AG04449 (cell line): ENCODE results near the gene IMMP2L.

Experiments
- CTCF ChIA-PET: fragments of 350-600 bp; formaldehyde crosslinking; extraction: SDS; loops from one replicate; lab custom pipeline; 2021; ENCODE audit warnings: antibody characterized with exemption; lab: Yijun Ruan, JAX
- POLR2A ChIA-PET: fragments of 400-600, 350-600 bp; formaldehyde crosslinking; extraction: SDS; loops from one replicate; lab custom pipeline; 2020; ENCODE audit warnings: antibody characterized with exemption, inconsistent platforms; lab: Yijun Ruan, JAX
- DNase-seq: peaks from one replicate; pipeline ENCODE4 v3.0.0-alpha.2; 2010; ENCODE audit warnings: low read depth, low spot score
- H3K4me3 ChIP-seq: 2 replicates; pipeline ENCODE4 v1.5.1; 2011; ENCODE audit warnings: low read depth, mild to moderate bottlenecking, control low read depth, low read length
- TF ChIP-seq, protein P1 (sequence below): IDR thresholded peaks from one replicate; pipeline ENCODE4 v1.5.1; 2011; ENCODE audit warnings: mild to moderate bottlenecking, moderate library complexity, low read length, control low read depth, inconsistent platforms; ENCODE audit not compliant: insufficient read depth; ENCODE audit errors: missing control alignments

The IMMP2L gene

DNA sequence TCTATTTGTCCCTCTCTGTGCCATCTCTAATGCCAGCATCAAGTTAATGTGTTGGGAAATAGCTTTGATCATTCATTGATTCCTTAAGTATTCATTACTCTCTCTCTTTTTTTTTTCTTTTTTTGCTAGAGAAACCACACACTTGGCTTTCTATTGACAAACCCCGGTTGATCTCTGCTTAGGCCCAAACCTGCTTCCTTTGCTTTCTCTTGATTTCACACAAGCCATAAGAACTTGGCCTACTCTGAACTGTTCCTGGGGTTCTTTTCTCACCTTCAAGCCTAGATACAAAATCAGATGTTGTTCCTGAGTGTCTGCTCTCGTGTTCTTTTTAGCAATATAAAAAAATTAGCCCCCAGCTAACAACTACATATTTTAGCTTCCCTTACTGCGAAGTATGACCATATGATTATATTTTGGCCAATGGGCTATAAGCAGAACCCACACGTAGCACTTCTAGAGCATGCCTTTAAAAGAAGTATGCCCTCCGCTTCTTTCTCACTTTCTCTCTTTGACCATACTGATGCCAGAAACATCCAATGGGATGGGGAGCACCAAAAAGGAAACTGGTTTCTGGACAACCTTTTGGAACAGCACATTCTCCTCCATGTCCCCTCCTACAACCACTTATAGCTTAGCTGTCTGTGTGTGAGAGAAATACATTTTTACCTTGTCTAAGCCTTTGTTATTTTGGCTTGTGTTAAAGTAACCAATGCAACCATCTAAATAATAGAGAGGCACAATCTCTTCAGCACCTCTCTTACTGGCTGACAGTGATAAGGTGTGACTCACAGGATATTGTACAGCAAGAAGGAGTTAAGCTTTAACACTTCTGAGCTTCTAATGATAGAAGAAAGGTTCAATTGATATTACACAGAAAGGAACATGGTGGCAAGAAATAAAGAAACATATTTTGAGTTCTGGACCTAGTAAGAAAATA lies 568.0 kb downstream of the IMMP2L start:
- no peak for DNase-seq
- ChIA-PET POLR2A (no interaction called here), CTCF (no interaction called here)
- no peak overlapping the region for H3K4me3 ChIP-seq
- TF ChIP-seq, protein P1, sequence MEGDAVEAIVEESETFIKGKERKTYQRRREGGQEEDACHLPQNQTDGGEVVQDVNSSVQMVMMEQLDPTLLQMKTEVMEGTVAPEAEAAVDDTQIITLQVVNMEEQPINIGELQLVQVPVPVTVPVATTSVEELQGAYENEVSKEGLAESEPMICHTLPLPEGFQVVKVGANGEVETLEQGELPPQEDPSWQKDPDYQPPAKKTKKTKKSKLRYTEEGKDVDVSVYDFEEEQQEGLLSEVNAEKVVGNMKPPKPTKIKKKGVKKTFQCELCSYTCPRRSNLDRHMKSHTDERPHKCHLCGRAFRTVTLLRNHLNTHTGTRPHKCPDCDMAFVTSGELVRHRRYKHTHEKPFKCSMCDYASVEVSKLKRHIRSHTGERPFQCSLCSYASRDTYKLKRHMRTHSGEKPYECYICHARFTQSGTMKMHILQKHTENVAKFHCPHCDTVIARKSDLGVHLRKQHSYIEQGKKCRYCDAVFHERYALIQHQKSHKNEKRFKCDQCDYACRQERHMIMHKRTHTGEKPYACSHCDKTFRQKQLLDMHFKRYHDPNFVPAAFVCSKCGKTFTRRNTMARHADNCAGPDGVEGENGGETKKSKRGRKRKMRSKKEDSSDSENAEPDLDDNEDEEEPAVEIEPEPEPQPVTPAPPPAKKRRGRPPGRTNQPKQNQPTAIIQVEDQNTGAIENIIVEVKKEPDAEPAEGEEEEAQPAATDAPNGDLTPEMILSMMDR: no peak

DNA sequence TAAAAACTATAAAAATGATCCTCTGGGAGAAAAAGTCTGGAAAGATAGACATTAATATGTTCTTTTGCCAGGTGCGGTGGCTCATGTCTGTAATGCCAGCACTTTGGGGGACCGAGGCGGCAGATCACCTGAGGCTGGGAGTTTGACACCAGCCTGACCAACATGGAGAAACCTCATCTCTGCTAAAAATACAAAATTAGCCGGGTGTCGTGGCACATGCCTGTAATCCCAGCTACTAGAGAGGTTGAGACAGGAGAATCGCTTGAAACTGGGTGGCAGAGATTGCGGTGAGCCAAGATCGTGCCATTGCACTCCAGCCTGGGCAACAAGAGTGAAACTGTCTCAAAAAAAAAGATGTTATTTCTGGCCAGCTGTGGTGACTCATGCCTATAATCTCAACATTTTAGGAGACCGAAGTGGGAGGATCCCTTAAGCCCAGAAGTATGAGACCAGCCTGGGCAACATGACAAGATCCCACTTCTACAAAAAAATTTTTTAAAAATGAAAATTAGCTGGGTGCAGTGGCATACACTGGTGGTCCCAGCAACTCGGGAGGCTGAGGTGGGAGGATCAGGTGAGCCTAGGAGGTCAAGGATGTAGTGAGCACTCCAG lies 573.3 kb downstream of the IMMP2L start:
- CTCF ChIA-PET: no interaction called here
- TF ChIP-seq, protein P1: no peak
- no peak overlapping the region for H3K4me3 ChIP-seq
- POLR2A ChIA-PET: no interaction called here
- DNase-seq: no peak

DNA sequence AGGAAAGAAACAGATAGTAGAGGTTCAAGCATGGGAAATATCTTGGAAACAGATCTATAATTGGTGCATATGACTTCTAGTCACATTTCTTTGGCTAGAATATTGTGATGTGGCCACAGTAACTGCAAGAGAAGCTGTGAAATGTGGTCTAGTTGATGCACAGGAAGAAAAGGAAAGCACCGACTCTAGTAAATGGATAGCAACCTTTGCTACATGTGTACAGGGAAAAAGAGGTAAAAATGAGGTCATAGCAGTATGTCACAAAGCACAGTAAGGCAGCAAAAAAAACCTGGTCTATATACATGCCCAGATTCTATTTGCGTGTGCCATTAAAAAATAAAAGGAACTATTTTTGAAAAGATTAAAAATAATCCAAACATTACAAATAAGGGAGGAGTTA lies 573.9 kb downstream of the IMMP2L start:
- ChIA-PET POLR2A (no interaction called here), CTCF (no interaction called here)
- no peak for DNase-seq
- TF ChIP-seq, protein P1: no peak
- no peak overlapping the region for H3K4me3 ChIP-seq

DNA sequence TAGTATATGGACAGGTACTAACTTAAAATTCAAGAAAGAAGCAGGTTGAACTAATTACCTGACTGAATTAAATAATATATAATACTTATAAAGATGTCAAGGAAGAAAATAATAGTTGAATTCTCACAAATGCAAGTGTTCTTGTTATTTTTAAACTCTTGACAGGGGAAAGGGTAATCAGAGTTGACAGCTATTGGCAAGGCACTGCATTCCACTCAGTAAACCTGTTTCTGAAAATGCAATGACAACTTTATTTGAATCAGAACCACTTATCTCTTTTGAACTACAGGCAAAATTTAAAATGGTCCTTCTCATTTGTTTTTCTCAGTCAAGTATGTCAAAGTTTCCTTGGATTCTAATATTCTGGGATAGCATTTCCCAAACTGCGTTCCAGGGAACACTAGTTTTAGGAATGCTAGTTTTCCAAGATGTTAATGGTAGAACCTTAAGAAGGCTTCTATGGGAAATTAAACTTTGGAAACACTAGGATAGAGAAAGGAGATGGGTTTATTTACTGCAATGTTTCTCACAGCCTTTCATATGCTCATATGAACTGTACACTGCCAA lies 575.1 kb downstream of the IMMP2L start:
- no peak for DNase-seq
- TF ChIP-seq, protein P1: no peak
- no peak overlapping the region for H3K4me3 ChIP-seq
- CTCF ChIA-PET: no interaction called here
- POLR2A ChIA-PET: no interaction called here

GRCh38 chr7:110983822-110984456 lies 578.4 kb downstream of the IMMP2L start:
- POLR2A ChIA-PET: no interaction called here
- CTCF ChIA-PET: no interaction called here
- no peak for DNase-seq
- TF ChIP-seq, protein P1: no peak
- H3K4me3 ChIP-seq: no peak overlapping the region
